Hepatocyte (in vitro differentiated cells): Measurements from ENCODE around the gene DCUN1D1. TPM values are rescaled to one million over a fixed set of nuclear protein-coding genes. Genes with fewer than 3 reads are reported as not detected.

Experiments used
- DNase-seq: peaks from one replicate; pipeline ENCODE4 v3.0.0-alpha.2; 2016; ENCODE audit warnings: low spot score
- H2AFZ ChIP-seq: fragments of 200-600 bp; sonication (generic); 2 replicates; pipeline ENCODE4 v1.6.0; 2016; ENCODE audit warnings: antibody characterized with exemption, mild to moderate bottlenecking
- H3K27ac ChIP-seq: fragments of 200-600 bp; sonication (generic); 2 replicates; pipeline ENCODE4 v1.5.1; 2016; ENCODE audit warnings: mild to moderate bottlenecking
- H3K27me3 ChIP-seq: fragments of 200-600 bp; sonication (generic); 2 replicates; pipeline ENCODE4 v1.6.1; 2016
- H3K36me3 ChIP-seq: fragments of 200-600 bp; sonication (generic); replicated peaks from 2 replicates; pipeline ENCODE4 v1.5.1; 2016; ENCODE audit warnings: low read depth; ENCODE audit not compliant: insufficient read depth
- H3K4me1 ChIP-seq: fragments of 200-600 bp; sonication (generic); 2 replicates; pipeline ENCODE4 v1.5.1; 2016; ENCODE audit warnings: mild to moderate bottlenecking, moderate library complexity; ENCODE audit not compliant: insufficient read depth
- H3K4me2 ChIP-seq: fragments of 200-600 bp; sonication (generic); 2 replicates; pipeline ENCODE4 v1.6.0; 2016
- H3K4me3 ChIP-seq: fragments of 200-600 bp; sonication (generic); 2 replicates; pipeline ENCODE4 v1.5.1; 2016; ENCODE audit warnings: mild to moderate bottlenecking
- H3K79me2 ChIP-seq: fragments of 200-600 bp; sonication (generic); 2 replicates; pipeline ENCODE4 v1.6.0; 2017; ENCODE audit warnings: mild to moderate bottlenecking
- H3K9me2 ChIP-seq: fragments of 200-600 bp; sonication (generic); replicated peaks from 2 replicates; pipeline ENCODE4 v1.6.0; 2017; ENCODE audit warnings: mild to moderate bottlenecking; ENCODE audit not compliant: insufficient read depth
- H3K9me3 ChIP-seq: fragments of 200-600 bp; sonication (generic); 2 replicates; pipeline ENCODE4 v1.5.1; 2016; ENCODE audit warnings: low read depth, mild to moderate bottlenecking
- H4K20me1 ChIP-seq: fragments of 200-600 bp; sonication (generic); 2 replicates; pipeline ENCODE4 v1.6.0; 2016; ENCODE audit warnings: mild to moderate bottlenecking; ENCODE audit not compliant: insufficient read depth, poor library complexity, severe bottlenecking
- EZH2 ChIP-seq: fragments of 200-600 bp; sonication (generic); IDR thresholded peaks from 2 replicates; pipeline ENCODE4 v1.6.1; 2016; ENCODE audit warnings: antibody characterized with exemption, mild to moderate bottlenecking, borderline replicate concordance
- EZH2phosphoT487 ChIP-seq: fragments of 200-600 bp; sonication (generic); IDR thresholded peaks from one replicate; pipeline ENCODE4 v1.6.1; 2018; ENCODE audit warnings: antibody characterized with exemption, mild to moderate bottlenecking, low read depth, moderate library complexity; ENCODE audit not compliant: unreplicated experiment, severe bottlenecking
- WGBS: methylation state at CpG from one replicate; pipeline ENCODE4 v1.1.6; 2016; ENCODE audit warnings: low lambda C conversion rate; ENCODE audit errors: missing lambda C conversion rate; 5-methylcytosine and 5-hydroxymethylcytosine counted together
- polyA plus RNA-seq: library from polyadenylated mRNA; unstranded; fragments of >200 nt; fragmentation: Nextera tagmentation; extraction: Ambion mirVana; gene quantifications from 2 replicates; pipeline ENCODE4 v1.2.1, GENCODE V29; 2016
- total RNA-seq: library from RNA; depleted of rRNA; stranded (reverse); fragments of >200 nt; gene quantifications from 2 replicates; pipeline ENCODE4 v1.2.3, GENCODE V29; 2014
- TF ChIP-seq, protein P1 (sequence below): fragments of 200-600 bp; sonication (generic); IDR thresholded peaks from 2 replicates; pipeline ENCODE4 v1.5.1; 2016; ENCODE audit warnings: antibody characterized with exemption, mild to moderate bottlenecking; ENCODE audit not compliant: poor library complexity

Gene DCUN1D1
- total and polyA plus RNA-seq, 2 experiments from 2014 or later: 22.2 to 49.2 TPM

GRCh38 chr3:182970811-182971418 lies 9.4 kb downstream of the DCUN1D1 start:
- Histone ChIP-seq H2AFZ (no peak overlapping the region), H3K79me2 (peaks cover 98% of the 10 kb centered on the region), H4K20me1 (peaks cover 30% of the 10 kb centered on the region), H3K9me2 (no peaks in the 10 kb centered on the region), H3K4me3 (no peak overlapping the region), H3K9me3 (no peaks in the 10 kb centered on the region), H3K4me1 (peaks cover 8% of the 10 kb centered on the region), H3K4me2 (peak overlapping the region; percentile 26), H3K27ac (peak overlapping the region; percentile 44), H3K36me3 (no peaks in the 10 kb centered on the region), H3K27me3 (no peaks in the 10 kb centered on the region)
- TF ChIP-seq, protein P1, sequence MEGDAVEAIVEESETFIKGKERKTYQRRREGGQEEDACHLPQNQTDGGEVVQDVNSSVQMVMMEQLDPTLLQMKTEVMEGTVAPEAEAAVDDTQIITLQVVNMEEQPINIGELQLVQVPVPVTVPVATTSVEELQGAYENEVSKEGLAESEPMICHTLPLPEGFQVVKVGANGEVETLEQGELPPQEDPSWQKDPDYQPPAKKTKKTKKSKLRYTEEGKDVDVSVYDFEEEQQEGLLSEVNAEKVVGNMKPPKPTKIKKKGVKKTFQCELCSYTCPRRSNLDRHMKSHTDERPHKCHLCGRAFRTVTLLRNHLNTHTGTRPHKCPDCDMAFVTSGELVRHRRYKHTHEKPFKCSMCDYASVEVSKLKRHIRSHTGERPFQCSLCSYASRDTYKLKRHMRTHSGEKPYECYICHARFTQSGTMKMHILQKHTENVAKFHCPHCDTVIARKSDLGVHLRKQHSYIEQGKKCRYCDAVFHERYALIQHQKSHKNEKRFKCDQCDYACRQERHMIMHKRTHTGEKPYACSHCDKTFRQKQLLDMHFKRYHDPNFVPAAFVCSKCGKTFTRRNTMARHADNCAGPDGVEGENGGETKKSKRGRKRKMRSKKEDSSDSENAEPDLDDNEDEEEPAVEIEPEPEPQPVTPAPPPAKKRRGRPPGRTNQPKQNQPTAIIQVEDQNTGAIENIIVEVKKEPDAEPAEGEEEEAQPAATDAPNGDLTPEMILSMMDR: no peak
- TF ChIP-seq EZH2phosphoT487 (no peak), EZH2 (no peak)
- peak; percentile 37 for DNase-seq
- 70% methylated on average over 3 of the region's 3 CpGs for whole genome bisulfite sequencing

- H3K79me2 ChIP-seq: peaks cover 98% of the 10 kb centered on the region
- no peak overlapping the region for H3K27ac ChIP-seq
- no peak for TF ChIP-seq EZH2phosphoT487
- TF ChIP-seq, protein P1: no peak
- no peak for TF ChIP-seq EZH2
- H3K36me3 ChIP-seq: no peaks in the 10 kb centered on the region
- H3K9me3 ChIP-seq: no peaks in the 10 kb centered on the region
- H3K4me3 ChIP-seq: no peak overlapping the region
- peaks cover 28% of the 10 kb centered on the region for H4K20me1 ChIP-seq
- H3K4me2 ChIP-seq: no peak overlapping the region
- H3K9me2 ChIP-seq: no peaks in the 10 kb centered on the region
- H3K4me1 ChIP-seq: peaks cover 8% of the 10 kb centered on the region
- 96% methylated on average over 7 of the region's 7 CpGs for WGBS
- no peak for DNase-seq
- H2AFZ ChIP-seq: no peak overlapping the region
- no peaks in the 10 kb centered on the region for H3K27me3 ChIP-seq
These were observed 10.5 kb downstream of the DCUN1D1 start for GRCh38 chr3:182969853-182970252.

DNA sequence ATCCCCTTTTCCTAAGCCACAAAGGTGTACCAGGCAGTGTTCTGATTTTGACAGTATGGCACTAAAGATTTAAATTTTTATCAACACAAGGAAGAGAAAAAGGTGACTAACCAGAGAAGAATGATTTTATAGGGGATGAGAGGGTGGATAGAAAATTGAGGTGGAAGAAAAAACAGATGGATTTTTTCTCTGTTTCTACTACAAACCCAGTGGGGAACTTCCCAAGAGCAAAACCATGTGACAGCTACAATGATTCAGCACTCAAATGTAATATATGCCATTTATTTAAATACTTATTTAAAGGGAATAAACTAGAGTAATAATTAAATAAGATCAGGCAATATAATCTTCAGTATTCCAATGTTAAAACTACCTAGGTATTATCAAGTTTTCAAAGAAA lies 11.1 kb downstream of the DCUN1D1 start:
- Histone ChIP-seq H3K27ac (no peak overlapping the region), H3K9me2 (no peaks in the 10 kb centered on the region), H3K9me3 (no peaks in the 10 kb centered on the region), H3K4me3 (no peak overlapping the region), H3K36me3 (no peaks in the 10 kb centered on the region), H3K79me2 (peaks cover 95% of the 10 kb centered on the region), H4K20me1 (peaks cover 28% of the 10 kb centered on the region), H3K4me2 (no peak overlapping the region), H2AFZ (no peak overlapping the region), H3K27me3 (no peaks in the 10 kb centered on the region), H3K4me1 (peaks cover 8% of the 10 kb centered on the region)
- TF ChIP-seq EZH2 (no peak), EZH2phosphoT487 (no peak)
- TF ChIP-seq, protein P1: no peak
- no peak for DNase-seq
